Testis (tissue), 3 donors: Measurements from ENCODE around the gene CCDC188. TPM values are rescaled to one million over a fixed set of nuclear protein-coding genes. Genes with fewer than 3 reads are reported as not detected.

Source experiments
- DNase-seq: peaks from one replicate; pipeline ENCODE4 v3.0.0-alpha.2; 2019
- H3K27ac ChIP-seq, 2 donors: fragments of 200-600 bp; sonication (generic); one replicate each; pipeline ENCODE4 v1.5.1; 2019
- H3K27me3 ChIP-seq: fragments of 200-600 bp; sonication (generic); one replicate; pipeline ENCODE4 v1.5.1; 2019
- H3K36me3 ChIP-seq: fragments of 200-600 bp; sonication (generic); one replicate; pipeline ENCODE4 v1.5.1; 2017; ENCODE audit warnings: low read depth; ENCODE audit errors: missing control alignments
- H3K4me1 ChIP-seq: fragments of 200-600 bp; sonication (generic); one replicate; pipeline ENCODE4 v1.5.1; 2019
- H3K4me3 ChIP-seq, 2 donors: fragments of 200-600 bp; sonication (generic); one replicate each; pipeline ENCODE4 v1.5.1; 2017 to 2019
- H3K9me3 ChIP-seq: fragments of 200-600 bp; sonication (generic); one replicate; pipeline ENCODE4 v1.5.1; 2017
- POLR2A ChIP-seq: fragments of 450-650 bp; IDR thresholded peaks from one replicate; pipeline ENCODE4 v1.6.1; 2017; ENCODE audit warnings: antibody characterized with exemption, mild to moderate bottlenecking, moderate library complexity
- WGBS, 2 donors: methylation state at CpG; one replicate each; pipeline ENCODE4 v1.1.5; 2018; 5-methylcytosine and 5-hydroxymethylcytosine counted together
- intact Hi-C: fragments of 100-400 bp; cut with DNase I; formaldehyde crosslinking; loops from one replicate; pipeline ENCODE4 v1.15.1; 2023; ENCODE audit warnings: low total_unique reads
- polyA plus RNA-seq: library from polyadenylated mRNA; stranded (reverse); fragments of 350-450 nt; fragmentation: Illumina TruSeq; extraction: RNeasy Lipid Tissue Mini Kit (QIAGEN cat#74804); gene quantifications from one replicate; pipeline ENCODE4 v1.2.3, GENCODE V29; 2014; ENCODE audit warnings: low read depth, low replicate concordance; ENCODE audit not compliant: insufficient read depth
- total RNA-seq, 2 donors: library from RNA; depleted of rRNA; stranded (reverse); fragments of >200 nt; gene quantifications; one replicate each; pipeline ENCODE4 v1.2.3, GENCODE V29; 2016
- TF ChIP-seq, protein P1 (sequence below), 3 experiments: fragments of 450-650 bp in 2 of 3; fragments of 200-600 bp in 1 of 3; sonication (generic) in 1 of 3; IDR thresholded peaks; one replicate each; pipeline ENCODE4 v1.5.1; 2016 to 2019; ENCODE audit warnings: antibody characterized with exemption in 3 of 3, mild to moderate bottlenecking in 2 of 3, moderate library complexity in 1 of 3

Gene CCDC188
- total and polyA plus RNA-seq, 3 donors from 2014 or later, result 12.2 to 46.5 (median 33.1) TPM

- no peak overlapping the region for H3K4me3 ChIP-seq
- no peaks in the 10 kb centered on the region for H3K36me3 ChIP-seq
- no peak for TF ChIP-seq POLR2A
- TF ChIP-seq, protein P1, sequence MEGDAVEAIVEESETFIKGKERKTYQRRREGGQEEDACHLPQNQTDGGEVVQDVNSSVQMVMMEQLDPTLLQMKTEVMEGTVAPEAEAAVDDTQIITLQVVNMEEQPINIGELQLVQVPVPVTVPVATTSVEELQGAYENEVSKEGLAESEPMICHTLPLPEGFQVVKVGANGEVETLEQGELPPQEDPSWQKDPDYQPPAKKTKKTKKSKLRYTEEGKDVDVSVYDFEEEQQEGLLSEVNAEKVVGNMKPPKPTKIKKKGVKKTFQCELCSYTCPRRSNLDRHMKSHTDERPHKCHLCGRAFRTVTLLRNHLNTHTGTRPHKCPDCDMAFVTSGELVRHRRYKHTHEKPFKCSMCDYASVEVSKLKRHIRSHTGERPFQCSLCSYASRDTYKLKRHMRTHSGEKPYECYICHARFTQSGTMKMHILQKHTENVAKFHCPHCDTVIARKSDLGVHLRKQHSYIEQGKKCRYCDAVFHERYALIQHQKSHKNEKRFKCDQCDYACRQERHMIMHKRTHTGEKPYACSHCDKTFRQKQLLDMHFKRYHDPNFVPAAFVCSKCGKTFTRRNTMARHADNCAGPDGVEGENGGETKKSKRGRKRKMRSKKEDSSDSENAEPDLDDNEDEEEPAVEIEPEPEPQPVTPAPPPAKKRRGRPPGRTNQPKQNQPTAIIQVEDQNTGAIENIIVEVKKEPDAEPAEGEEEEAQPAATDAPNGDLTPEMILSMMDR (IDR thresholded peaks at IDR 0.05), result no peak
- no peaks in the 10 kb centered on the region for H3K27me3 ChIP-seq
- intact Hi-C loops, result no loop called here
- no peaks in the 10 kb centered on the region for H3K9me3 ChIP-seq
- no peaks in the 10 kb centered on the region for H3K4me1 ChIP-seq
- no peak for DNase-seq
- H3K27ac ChIP-seq, result no peak overlapping the region
- WGBS, 2 donors, result 91% methylated on average over 7 to 10 of the region's 10 CpGs
Measured at GRCh38 chr22:20106849-20107237, 44.0 kb downstream of the CCDC188 start.

GRCh38 chr22:20106205-20106848 is 44.5 kb downstream of the CCDC188 start:
- no peak for TF ChIP-seq POLR2A
- TF ChIP-seq, protein P1 (IDR thresholded peaks at IDR 0.05), result no peak
- Histone ChIP-seq H3K27ac (no peak overlapping the region), H3K4me3 (no peak overlapping the region), H3K4me1 (no peaks in the 10 kb centered on the region), H3K36me3 (no peaks in the 10 kb centered on the region), H3K27me3 (no peaks in the 10 kb centered on the region), H3K9me3 (no peaks in the 10 kb centered on the region)
- WGBS, 2 donors, result 89 to 91% methylated on average over 18 to 20 of the region's 20 CpGs
- intact Hi-C loops, result no loop called here
- no peak for DNase-seq

- TF ChIP-seq, protein P1 (IDR thresholded peaks at IDR 0.05), result no peak
- no peak for TF ChIP-seq POLR2A
- Histone ChIP-seq H3K4me1 (no peaks in the 10 kb centered on the region), H3K36me3 (no peaks in the 10 kb centered on the region), H3K9me3 (no peaks in the 10 kb centered on the region), H3K4me3 (no peak overlapping the region), H3K27ac (no peak overlapping the region), H3K27me3 (no peaks in the 10 kb centered on the region)
- WGBS, 2 donors, result 93 to 98% methylated on average over 6 of the region's 7 CpGs
- intact Hi-C loops, result no loop called here
- DNase-seq, result no peak
Measured at GRCh38 chr22:20105456-20106204, 45.2 kb downstream of the CCDC188 start.

GRCh38 chr22:20102203-20102780 is 48.6 kb downstream of the CCDC188 start:
- Histone ChIP-seq H3K36me3 (no peaks in the 10 kb centered on the region), H3K4me1 (no peaks in the 10 kb centered on the region), H3K27me3 (no peaks in the 10 kb centered on the region), H3K4me3 (no peak overlapping the region), H3K9me3 (no peaks in the 10 kb centered on the region), H3K27ac (no peak overlapping the region)
- WGBS, 2 donors, result 91% methylated on average over 12 of the region's 12 CpGs
- no peak for DNase-seq
- intact Hi-C loops, result no loop called here
- TF ChIP-seq, protein P1 (IDR thresholded peaks at IDR 0.05), result no peak
- no peak for TF ChIP-seq POLR2A
